CD14-positive monocyte (primary cell): Measurements from ENCODE around the gene EMID1. TPM values are rescaled to one million over a fixed set of nuclear protein-coding genes. Genes with fewer than 3 reads are reported as not detected.

Source experiments
- DNase-seq, 3 donors: peaks; one replicate each; pipeline ENCODE4 v3.0.0-alpha.2; 2011 to 2022
- H2AFZ ChIP-seq: 2 replicates; pipeline ENCODE4 v1.6.0; 2012; ENCODE audit warnings: mild to moderate bottlenecking, low read depth, low read length, inconsistent platforms; ENCODE audit not compliant: insufficient read depth, poor library complexity, severe bottlenecking
- H3K27ac ChIP-seq, 2 donors: 1 replicate in 1 of 2; 2 replicates in 1 of 2; pipeline ENCODE4 v1.5.1; 2012 to 2013; ENCODE audit warnings: low read length in 2 of 2, control low read depth in 1 of 2, inconsistent platforms in 1 of 2, low read depth in 1 of 2, mild to moderate bottlenecking in 1 of 2
- H3K27me3 ChIP-seq, 2 donors: one replicate each; pipeline versions ENCODE4 v1.6.0 to v1.6.1; 2011 to 2013; ENCODE audit warnings: low read length in 2 of 2; ENCODE audit not compliant: control insufficient read depth in 2 of 2, insufficient read depth in 2 of 2
- H3K36me3 ChIP-seq, 2 donors: replicated peaks in 1 of 2; 1 replicate in 1 of 2; 2 replicates in 1 of 2; pipeline versions ENCODE4 v1.5.1 to v1.6.1; 2012 to 2013; ENCODE audit warnings: low read length in 2 of 2, control low read depth in 1 of 2, inconsistent platforms in 1 of 2, mild to moderate bottlenecking in 1 of 2; ENCODE audit not compliant: insufficient read depth in 2 of 2, control insufficient read depth in 1 of 2
- H3K4me1 ChIP-seq, 2 donors: 1 replicate in 1 of 2; 2 replicates in 1 of 2; pipeline versions ENCODE4 v1.5.1 to v1.6.1; 2012 to 2013; ENCODE audit warnings: low read length in 2 of 2, control low read depth in 1 of 2, inconsistent platforms in 1 of 2, mild to moderate bottlenecking in 1 of 2, moderate library complexity in 1 of 2; ENCODE audit not compliant: insufficient read depth in 2 of 2, control insufficient read depth in 1 of 2
- H3K4me2 ChIP-seq: replicated peaks from 2 replicates; pipeline ENCODE3; 2012; ENCODE audit warnings: low read length, moderate library complexity, mild to moderate bottlenecking; ENCODE audit not compliant: poor library complexity, severe bottlenecking; ENCODE audit errors: extremely low read depth
- H3K4me3 ChIP-seq, 3 experiments: fragments of 200-600 bp in 1 of 3; sonication (generic) in 1 of 3; replicated peaks in 1 of 3; 1 replicate in 2 of 3; 2 replicates in 1 of 3; pipeline ENCODE4 v1.5.1; 2011 to 2013; ENCODE audit warnings: low read length in 3 of 3, mild to moderate bottlenecking in 3 of 3, control low read depth in 2 of 3, low read depth in 2 of 3, inconsistent platforms in 1 of 3, moderate library complexity in 1 of 3
- H3K79me2 ChIP-seq: 2 replicates; pipeline ENCODE4 v1.6.0; 2012; ENCODE audit warnings: mild to moderate bottlenecking, control low read depth, inconsistent platforms, low read length, moderate library complexity; ENCODE audit not compliant: insufficient read depth
- H3K9ac ChIP-seq: 2 replicates; pipeline ENCODE4 v1.6.0; 2017; ENCODE audit warnings: low read length, mild to moderate bottlenecking; ENCODE audit not compliant: insufficient read depth, poor library complexity, severe bottlenecking
- H3K9me3 ChIP-seq, 2 donors: replicated peaks in 1 of 2; 1 replicate in 1 of 2; 2 replicates in 1 of 2; pipeline versions ENCODE4 v1.5.1 to v1.6.1; 2012 to 2013; ENCODE audit warnings: low read length in 2 of 2, control low read depth in 1 of 2; ENCODE audit not compliant: control insufficient read depth in 1 of 2, insufficient read depth in 1 of 2
- H4K20me1 ChIP-seq: 2 replicates; pipeline ENCODE4 v1.6.0; 2012; ENCODE audit warnings: mild to moderate bottlenecking, low read length, control low read depth, moderate library complexity; ENCODE audit not compliant: insufficient read depth
- H3K27ac Mint-ChIP-seq, 7 donors: one replicate each; pipeline ENCODE4 v1.8.0; 2020; ENCODE audit warnings: mild to moderate bottlenecking in 7 of 7, mixed read lengths in 7 of 7, moderate library complexity in 6 of 7, inconsistent platforms in 2 of 7
- H3K27me3 Mint-ChIP-seq, 3 donors: one replicate each; pipeline ENCODE4 v1.8.0; 2021 to 2022; ENCODE audit warnings: low read depth in 3 of 3, mild to moderate bottlenecking in 3 of 3, mixed read lengths in 3 of 3, moderate library complexity in 3 of 3, inconsistent platforms in 1 of 3
- H3K36me3 Mint-ChIP-seq, 2 donors: one replicate each; pipeline ENCODE4 v1.8.0; 2020; ENCODE audit warnings: mixed read lengths in 2 of 2, inconsistent platforms in 1 of 2, mild to moderate bottlenecking in 1 of 2
- H3K4me1 Mint-ChIP-seq: one replicate; pipeline ENCODE4 v1.8.0; 2020; ENCODE audit warnings: mild to moderate bottlenecking, mixed read lengths
- H3K4me3 Mint-ChIP-seq, 2 donors: one replicate each; pipeline ENCODE4 v1.8.0; 2020; ENCODE audit warnings: mild to moderate bottlenecking in 2 of 2, mixed read lengths in 2 of 2, moderate library complexity in 1 of 2
- H3K9me3 Mint-ChIP-seq, 7 donors: one replicate each; pipeline ENCODE4 v1.8.0; 2020 to 2022; ENCODE audit warnings: mixed read lengths in 7 of 7, mild to moderate bottlenecking in 6 of 7, moderate library complexity in 6 of 7, inconsistent platforms in 2 of 7
- WGBS: methylation state at CpG from one replicate; pipeline ENCODE4 v1.1.5; 2013; ENCODE audit warnings: missing lambda C conversion rate; ENCODE audit not compliant: insufficient coverage; 5-methylcytosine and 5-hydroxymethylcytosine counted together
- intact Hi-C, 2 donors: fragments of 100-400 bp; cut with micrococcal nuclease; formaldehyde crosslinking; loops; one replicate each; pipeline versions ENCODE4 v1.15.0 to v1.15.1; 2023
- polyA plus RNA-seq, 3 donors: library from polyadenylated mRNA; depleted of rRNA in 1 of 3; unstranded in 2 of 3; stranded (reverse) in 1 of 3; fragments of 300-500 nt in 2 of 3; fragments of >200 nt in 1 of 3; fragmentation: Illumina TruSeq in 2 of 3; gene quantifications; 1 replicate in 2 of 3; 2 replicates in 1 of 3; pipeline ENCODE4 v1.2.3, GENCODE V29; 2012 to 2021
- TF ChIP-seq, protein P1 (sequence below): fragments of 200-600 bp; IDR thresholded peaks from one replicate; pipeline ENCODE4 v1.8.0; 2022; ENCODE audit warnings: antibody characterized with exemption, mild to moderate bottlenecking

EMID1 gene
- polyA plus RNA-seq, 3 donors = not detected

DNA sequence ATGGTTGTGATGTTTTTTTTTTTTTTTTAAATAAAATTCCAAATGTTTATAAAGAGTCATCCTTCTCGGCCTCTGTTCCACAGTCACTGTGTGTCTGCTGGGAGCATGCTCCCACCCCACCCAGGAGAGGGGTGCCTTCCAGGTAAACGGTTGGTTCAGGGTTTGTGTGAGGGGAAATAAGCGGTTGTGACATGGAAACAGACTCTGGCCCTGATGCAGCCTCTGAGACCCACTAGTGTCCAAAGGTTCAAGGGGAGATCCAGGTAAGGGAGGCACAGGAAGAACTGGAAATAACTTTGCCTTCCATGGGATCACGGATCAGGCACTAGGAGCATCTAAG, 94.7 kb downstream of the EMID1 start:
- H3K9me3 Mint-ChIP-seq = peaks cover 0 to 6% (median 0%) of the 10 kb centered on the region in 7 donors
- peak overlapping the region in 2 of 7 donors; percentile 49 to 63 for H3K27ac Mint-ChIP-seq
- no peak overlapping the region for H3K4me3 Mint-ChIP-seq

DNA sequence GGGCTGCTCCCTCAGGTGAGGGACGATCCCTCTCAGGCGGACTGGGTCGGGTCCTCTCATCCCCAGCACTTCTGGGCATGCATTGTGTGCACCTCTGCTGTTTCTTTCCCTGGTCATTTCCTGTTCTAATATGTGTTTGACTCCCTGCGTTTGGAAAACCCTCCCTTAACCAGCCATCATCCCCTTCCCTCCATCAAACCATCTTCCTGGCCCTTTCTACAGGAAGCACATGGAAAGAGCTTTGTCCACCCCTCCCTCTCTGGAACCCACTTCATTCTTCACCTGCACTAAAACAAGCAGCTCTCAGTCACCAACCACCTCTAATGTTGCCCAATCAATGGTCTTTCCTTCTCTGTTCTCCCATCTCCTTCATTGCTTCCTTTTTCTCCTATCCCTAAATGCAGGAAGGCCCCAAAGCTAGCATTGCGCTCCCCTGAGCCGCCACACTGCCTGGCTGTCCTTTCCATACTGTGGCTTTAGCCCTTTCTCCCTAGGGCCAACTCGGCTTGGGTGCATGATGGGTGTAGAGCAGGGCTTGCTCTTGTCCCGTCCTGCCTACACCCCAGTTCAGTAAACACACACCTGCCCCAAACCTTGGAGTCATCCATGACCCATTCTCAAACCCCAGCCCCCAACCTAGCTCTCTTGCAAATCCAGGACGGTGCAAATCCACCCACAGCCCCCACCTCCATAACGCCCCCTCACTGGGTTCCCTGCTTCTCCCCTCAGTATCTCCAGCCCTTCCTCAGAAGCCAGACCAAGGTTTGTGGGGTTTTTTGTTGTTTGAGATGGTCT, 95.3 kb downstream of the EMID1 start:
- H3K79me2 ChIP-seq = no peaks in the 10 kb centered on the region
- intact Hi-C loops = loop anchor here in 1 of 2 donors (5.0 kb wide), 1 partner anchor 34 kb away; the partner anchor contains the start of genes EWSR1 and RHBDD3
- peak overlapping the region; percentile 33 to 76 (median 49) for H3K27ac Mint-ChIP-seq
- DNase-seq = no peak
- 82% methylated on average over 4 of the region's 10 CpGs for WGBS
- peak overlapping the region in 1 of 2 donors; percentile 17 for H3K27ac ChIP-seq
- H3K27me3 ChIP-seq = peaks cover 0 to 12% of the 10 kb centered on the region in 2 donors
- H3K9me3 Mint-ChIP-seq = peaks cover 0 to 6% (median 1%) of the 10 kb centered on the region in 7 donors
- no peak overlapping the region for H3K9ac ChIP-seq
- peaks cover 17 to 19% (median 17%) of the 10 kb centered on the region in 3 donors for H3K27me3 Mint-ChIP-seq
- peaks cover 20 to 26% of the 10 kb centered on the region in 2 donors for H3K4me1 ChIP-seq
- H3K4me2 ChIP-seq = no peak overlapping the region
- no peak overlapping the region for H2AFZ ChIP-seq
- H3K4me3 Mint-ChIP-seq = no peak overlapping the region
- peaks cover 52 to 53% of the 10 kb centered on the region in 2 donors for H3K36me3 Mint-ChIP-seq
- H3K4me3 ChIP-seq = no peak overlapping the region
- TF ChIP-seq, protein P1, sequence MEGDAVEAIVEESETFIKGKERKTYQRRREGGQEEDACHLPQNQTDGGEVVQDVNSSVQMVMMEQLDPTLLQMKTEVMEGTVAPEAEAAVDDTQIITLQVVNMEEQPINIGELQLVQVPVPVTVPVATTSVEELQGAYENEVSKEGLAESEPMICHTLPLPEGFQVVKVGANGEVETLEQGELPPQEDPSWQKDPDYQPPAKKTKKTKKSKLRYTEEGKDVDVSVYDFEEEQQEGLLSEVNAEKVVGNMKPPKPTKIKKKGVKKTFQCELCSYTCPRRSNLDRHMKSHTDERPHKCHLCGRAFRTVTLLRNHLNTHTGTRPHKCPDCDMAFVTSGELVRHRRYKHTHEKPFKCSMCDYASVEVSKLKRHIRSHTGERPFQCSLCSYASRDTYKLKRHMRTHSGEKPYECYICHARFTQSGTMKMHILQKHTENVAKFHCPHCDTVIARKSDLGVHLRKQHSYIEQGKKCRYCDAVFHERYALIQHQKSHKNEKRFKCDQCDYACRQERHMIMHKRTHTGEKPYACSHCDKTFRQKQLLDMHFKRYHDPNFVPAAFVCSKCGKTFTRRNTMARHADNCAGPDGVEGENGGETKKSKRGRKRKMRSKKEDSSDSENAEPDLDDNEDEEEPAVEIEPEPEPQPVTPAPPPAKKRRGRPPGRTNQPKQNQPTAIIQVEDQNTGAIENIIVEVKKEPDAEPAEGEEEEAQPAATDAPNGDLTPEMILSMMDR = no peak
- H3K36me3 ChIP-seq = peaks cover 45 to 56% of the 10 kb centered on the region in 2 donors
- peaks cover 32% of the 10 kb centered on the region for H3K4me1 Mint-ChIP-seq
- peaks cover 59% of the 10 kb centered on the region for H4K20me1 ChIP-seq
- no peaks in the 10 kb centered on the region for H3K9me3 ChIP-seq

More for the DNA sequence above, 94.7 kb downstream of the EMID1 start:
- Mint-ChIP-seq H3K36me3 (peaks cover 56 to 57% of the 10 kb centered on the region in 2 donors), H3K27me3 (peaks cover 11 to 13% (median 11%) of the 10 kb centered on the region in 3 donors), H3K4me1 (peaks cover 30% of the 10 kb centered on the region)
- H3K27ac ChIP-seq = no peak overlapping the region
- no peak overlapping the region for H2AFZ ChIP-seq
- H3K27me3 ChIP-seq = peaks cover 0 to 7% of the 10 kb centered on the region in 2 donors
- H3K9me3 ChIP-seq = no peaks in the 10 kb centered on the region
- intact Hi-C loops = loop anchor here in 1 of 2 donors (5.0 kb wide), 1 partner anchor 33 kb away; the partner anchor contains the start of genes EWSR1 and RHBDD3
- peaks cover 18 to 20% of the 10 kb centered on the region in 2 donors for H3K4me1 ChIP-seq
- TF ChIP-seq, protein P1 = no peak
- H3K79me2 ChIP-seq = no peaks in the 10 kb centered on the region
- H3K4me3 ChIP-seq = no peak overlapping the region
- no peak overlapping the region for H3K9ac ChIP-seq
- no peak overlapping the region for H3K4me2 ChIP-seq
- 100% methylated on average over 1 of the region's 4 CpGs for WGBS
- DNase-seq = no peak
- peaks cover 65% of the 10 kb centered on the region for H4K20me1 ChIP-seq
- peaks cover 51 to 62% of the 10 kb centered on the region in 2 donors for H3K36me3 ChIP-seq
